ENCODE data around the gene DST.

The DST gene

GRCh38 chr6:56478202-56478601 is 164.5 kb downstream of the DST start:
- no peak for DNase-seq

DNA sequence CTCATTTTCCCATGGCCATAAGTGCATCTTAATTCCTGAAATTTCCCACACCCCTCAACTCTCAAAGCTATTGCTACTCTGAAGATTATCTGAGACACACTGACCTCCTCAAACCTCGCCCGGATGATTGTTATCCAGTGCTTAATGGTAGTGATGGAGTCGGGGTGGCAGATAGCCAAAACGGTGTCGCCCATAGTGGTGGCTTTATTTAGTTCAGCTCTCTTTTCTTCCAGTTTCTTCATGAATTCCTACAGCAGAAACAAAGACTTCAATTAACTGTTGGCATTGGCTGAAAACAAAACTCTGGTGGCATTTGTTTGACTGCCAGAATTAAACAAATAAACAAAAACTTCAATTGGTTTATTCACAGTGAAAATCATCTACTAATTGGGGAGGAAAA is 165.4 kb downstream of the DST start:
- DNase-seq, result no peak

GRCh38 chr6:56475736-56476457 is 166.8 kb downstream of the DST start:
- no peak for DNase-seq

- DNase-seq, result no peak
Measured at GRCh38 chr6:56474532-56474931, 168.2 kb downstream of the DST start.

DNA sequence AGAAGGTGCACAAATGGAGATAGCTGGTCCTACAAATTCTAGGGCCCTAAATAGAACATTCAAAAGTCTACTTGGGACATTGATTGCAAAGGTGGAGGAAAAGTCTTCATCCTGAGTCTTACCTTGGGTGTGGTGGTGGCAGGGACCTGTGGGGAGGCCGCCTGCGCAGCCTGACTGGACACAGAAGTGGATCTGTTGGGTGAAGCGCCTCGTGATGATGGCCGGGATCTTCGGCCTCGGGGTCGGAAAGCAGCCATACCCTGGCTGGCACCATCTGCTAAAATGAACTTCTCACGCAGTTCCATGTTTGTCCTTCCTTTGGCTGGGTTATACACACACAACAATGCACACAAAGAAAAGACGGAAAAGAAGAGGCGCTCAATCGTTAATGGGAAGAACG is 179.2 kb downstream of the DST start:
- DNase-seq, result no peak

DNA sequence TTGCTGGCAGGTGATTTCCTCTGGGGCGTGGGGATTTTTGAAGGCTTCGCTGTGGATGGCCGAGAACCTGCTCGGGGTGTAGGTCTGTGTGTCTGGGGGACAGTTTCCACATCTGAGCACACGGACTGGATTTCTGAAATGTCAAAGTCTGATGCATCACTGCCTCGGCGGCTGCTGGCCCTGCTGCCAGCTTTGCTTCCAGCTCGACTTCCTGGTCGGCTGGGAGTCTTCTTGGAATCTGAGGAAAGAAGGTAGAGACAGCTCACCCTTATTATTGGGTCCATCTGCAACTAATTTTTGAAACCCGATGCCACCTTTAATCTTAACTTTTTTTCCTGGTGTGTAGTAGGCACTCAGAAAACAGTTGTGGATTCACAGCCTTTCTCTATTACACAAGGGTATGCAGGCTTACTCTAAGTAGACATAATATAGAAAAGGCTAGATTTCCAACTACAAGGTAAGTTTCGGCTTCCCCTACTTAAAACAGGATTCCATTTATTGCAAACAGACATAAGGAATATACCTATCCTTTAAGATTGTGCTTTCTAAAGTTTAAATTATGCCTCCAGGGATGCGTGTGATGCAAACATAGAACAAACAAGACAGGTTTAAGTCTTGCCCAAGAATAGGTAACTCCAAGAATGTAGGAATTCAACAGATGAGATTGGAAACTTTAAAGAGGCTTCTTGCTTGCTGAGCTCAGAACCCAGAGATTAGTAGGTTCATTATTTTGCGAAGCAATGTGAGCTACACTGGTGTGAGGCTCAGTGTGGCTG is 183.5 kb downstream of the DST start:
- no peak for DNase-seq

- DNase-seq, result no peak
Measured at GRCh38 chr6:56458324-56458884, 184.3 kb downstream of the DST start.

DNA sequence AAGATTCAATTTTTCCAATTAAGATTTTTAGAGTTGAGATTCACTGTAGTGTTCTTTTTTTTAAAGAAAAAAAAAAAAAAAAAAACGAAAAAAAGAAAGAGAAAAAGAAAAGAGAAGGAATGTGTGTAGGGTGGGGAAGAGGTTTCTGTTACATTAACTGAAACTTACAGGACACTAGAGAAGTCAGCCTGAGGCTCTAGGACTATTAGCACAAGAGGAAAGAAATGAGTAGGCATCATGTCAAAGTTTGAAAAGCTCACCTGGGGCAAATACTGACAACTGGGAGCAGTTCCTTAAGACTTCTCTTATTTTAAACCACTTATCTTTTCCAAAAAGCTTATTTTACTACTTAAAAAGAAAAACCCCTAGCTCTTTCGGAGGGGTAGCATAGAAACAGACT is 185.9 kb downstream of the DST start:
- no peak for DNase-seq

DNA sequence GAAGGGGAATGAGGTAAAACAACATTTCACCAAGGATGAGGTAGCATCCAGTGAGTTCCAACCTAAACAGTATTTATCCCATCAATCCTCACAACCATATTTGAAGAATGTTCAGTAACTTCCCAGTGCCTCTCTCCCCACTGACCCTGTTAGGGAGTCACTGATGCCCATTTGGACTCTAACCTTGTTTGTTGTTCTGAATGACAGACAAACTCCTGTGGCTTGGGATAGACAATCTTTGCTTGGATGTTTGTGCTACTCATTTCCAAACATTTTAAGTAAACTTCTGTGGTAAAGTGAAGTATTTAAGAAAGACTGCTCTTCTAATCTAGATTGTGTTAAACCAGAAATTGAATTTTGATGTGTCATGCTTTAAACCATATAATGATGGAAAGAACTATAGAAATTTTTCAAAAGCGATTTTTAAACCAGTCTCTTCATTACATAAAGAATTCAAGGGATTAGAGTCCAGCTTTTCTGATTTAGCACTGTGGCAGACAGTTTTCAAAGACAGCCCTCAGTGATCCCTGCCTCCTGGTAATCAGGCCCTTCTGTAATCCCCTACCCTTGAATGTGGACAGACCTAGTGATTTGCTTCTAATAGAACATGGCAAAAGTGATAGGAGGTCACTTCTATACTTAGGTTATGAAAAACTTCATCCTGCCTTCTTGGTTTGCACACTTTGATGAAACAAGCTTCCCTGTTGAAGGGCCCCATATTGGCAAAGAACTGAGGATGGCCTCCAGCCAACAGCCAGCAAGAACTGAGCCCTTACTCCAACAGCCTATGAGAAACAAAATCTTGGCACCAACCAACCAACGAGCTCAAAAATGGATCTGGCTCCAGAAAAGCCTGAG is 191.6 kb downstream of the DST start:
- no peak for DNase-seq

GRCh38 chr6:56450376-56450775 is 192.3 kb downstream of the DST start:
- DNase-seq, result no peak

GRCh38 chr6:56448046-56448445 is 194.6 kb downstream of the DST start:
- no peak for DNase-seq

- no peak for DNase-seq
Measured at GRCh38 chr6:56445818-56446217, 196.9 kb downstream of the DST start.

DNA sequence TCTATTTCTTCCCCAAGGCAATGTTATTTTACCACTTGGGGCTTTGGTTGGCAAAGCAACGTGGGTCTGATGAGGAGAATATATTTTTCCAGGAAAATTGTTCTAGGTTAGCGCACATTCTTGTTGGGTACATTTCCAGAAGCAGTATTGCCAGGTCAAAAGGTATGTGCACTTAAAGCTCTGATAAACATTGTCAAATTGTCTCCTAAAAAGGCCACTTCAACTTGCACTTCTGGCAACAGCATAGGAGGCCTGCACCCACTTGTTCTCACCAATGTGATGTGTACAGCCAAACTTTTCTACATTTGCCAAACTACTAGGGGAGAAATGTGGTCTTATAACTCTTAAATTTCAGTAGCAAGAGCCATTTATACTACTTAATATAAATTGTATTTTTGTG is 197.8 kb downstream of the DST start:
- no peak for DNase-seq

GRCh38 chr6:56440551-56440981 is 202.1 kb downstream of the DST start:
- no peak for DNase-seq

GRCh38 chr6:56437171-56437900 is 205.4 kb downstream of the DST start:
- no peak for DNase-seq

- DNase-seq, result no peak
Measured at GRCh38 chr6:56435754-56436153, 206.9 kb downstream of the DST start.

DNA sequence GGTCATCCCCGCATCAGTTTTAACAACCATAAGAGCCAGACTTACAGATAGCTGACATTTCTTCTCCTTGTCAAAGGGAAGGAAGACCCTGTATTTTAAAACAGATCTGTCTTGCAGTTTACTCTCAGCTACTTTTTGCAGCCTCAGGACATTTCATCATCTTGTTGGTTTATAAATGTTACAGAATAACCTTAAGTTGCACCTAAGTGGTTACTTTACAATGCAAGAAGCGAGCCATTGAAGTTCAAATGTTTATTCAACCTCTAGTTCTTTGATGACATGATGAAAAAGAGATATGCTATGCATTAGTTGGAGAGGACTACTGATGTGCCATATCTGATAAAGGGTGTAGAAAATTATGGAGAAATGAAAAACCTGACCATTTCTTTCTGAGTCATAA is 207.4 kb downstream of the DST start:
- no peak for DNase-seq

DNA sequence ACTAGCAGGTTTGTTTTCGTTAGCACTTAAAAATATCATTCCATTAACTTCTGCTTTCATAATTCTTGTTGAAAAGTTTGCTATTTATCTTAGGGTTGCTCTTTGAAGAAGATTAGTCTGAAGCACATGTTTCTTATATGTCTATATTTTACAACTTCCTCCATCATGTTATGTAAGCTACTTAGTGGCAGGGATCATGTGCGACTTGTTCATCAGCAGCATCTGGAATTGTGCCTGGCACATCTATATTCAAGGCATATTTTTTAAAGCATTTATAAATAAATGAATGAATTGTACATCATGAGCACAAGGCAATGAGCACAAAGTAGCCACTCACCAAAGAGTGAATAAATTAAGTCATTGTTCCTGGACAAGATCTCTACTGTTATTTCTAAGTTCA is 208.1 kb downstream of the DST start:
- DNase-seq, result no peak

DNA sequence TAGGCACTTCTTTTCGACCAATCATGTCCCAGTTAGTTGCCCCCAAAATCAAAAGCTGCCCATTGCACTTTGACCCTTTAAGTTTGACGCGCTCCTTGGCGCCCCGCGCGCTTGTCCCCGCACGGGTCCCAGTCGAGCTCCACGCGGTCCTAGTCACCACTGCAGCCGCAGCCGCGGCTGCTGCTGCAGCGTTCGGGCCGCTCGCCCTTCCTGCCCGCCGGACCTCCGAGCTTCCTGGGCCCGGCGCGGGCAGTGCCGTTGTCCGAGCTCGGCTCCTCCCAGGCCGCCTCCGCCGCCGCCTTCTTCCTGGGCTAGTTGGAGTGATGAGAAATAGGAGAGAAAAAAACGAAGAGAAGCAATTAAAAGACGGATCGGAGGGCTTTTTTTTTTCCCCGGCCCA is 209.6 kb downstream of the DST start:
- no peak for DNase-seq

GRCh38 chr6:56432194-56432593 is 210.5 kb downstream of the DST start:
- no peak for DNase-seq

DNA sequence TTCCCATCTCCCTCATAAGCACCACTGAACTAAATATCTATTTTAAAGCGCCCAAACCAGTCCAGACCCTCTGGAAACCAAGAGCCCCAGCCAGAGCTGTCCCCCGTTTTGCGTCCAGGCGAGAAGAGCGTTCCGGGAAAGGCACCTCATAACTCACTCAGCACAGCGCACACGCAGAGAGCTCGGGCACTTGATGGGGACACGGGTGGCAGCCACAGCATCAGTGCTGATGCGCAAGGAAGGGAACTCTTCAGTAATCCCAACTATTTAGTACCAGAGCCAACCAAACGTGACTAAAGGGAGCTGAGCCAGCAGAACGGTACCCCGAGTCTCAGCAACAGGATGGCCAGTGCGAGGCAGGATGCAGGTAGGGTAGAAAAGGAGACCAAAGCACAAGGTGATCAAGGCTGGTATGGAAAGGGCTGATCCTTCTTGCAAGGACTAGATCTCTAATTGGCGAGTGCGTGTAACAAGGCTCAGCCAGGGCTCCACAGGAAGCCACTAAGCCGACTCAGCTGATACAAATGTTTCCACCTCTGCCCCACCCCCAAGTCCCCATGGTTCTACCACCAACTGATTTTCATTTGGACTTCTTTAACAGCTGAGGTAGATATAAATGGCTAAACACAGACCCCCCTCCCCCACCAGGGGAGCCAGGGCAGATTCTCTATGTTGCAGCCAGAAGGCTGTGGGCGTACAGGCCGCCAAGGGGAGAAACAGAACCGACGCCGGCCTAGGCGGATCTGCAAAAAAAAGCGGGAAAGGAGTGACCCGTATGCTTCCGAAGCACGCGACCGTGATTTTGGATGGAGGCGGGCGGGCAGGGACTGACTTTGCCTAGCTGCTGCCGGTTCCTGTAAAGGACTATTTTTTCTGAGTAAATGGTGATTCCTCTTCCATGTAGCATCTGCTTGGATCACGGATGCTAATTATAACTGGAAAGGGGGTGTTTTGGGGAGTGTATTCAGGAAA is 211.8 kb downstream of the DST start:
- DNase-seq, result no peak
